CD4-positive, alpha-beta T cell treated with Interleukin-6 at 100 ng/mL for 8 hours (primary cell): ENCODE data around the gene RUNX2.

Source experiments
- DNase-seq: peaks from one replicate; pipeline ENCODE4 v3.0.0-alpha.2; 2020; ENCODE audit warnings: mixed read lengths, low spot score

Gene RUNX2

GRCh38 chr6:45624228-45624627 is 296.1 kb downstream of the RUNX2 start:
- DNase-seq, result no peak

- no peak for DNase-seq
Observed at GRCh38 chr6:45625191-45625664, 297.1 kb downstream of the RUNX2 start.

GRCh38 chr6:45626087-45626891 is 298.2 kb downstream of the RUNX2 start:
- no peak for DNase-seq

- DNase-seq, result no peak
Observed at GRCh38 chr6:45630314-45630713, 302.2 kb downstream of the RUNX2 start.

GRCh38 chr6:45630801-45631200 is 302.7 kb downstream of the RUNX2 start:
- no peak for DNase-seq

GRCh38 chr6:45631396-45631795 is 303.3 kb downstream of the RUNX2 start:
- no peak for DNase-seq

- DNase-seq, result no peak
Observed at GRCh38 chr6:45633272-45633908, 305.3 kb downstream of the RUNX2 start.

GRCh38 chr6:45634231-45634630 is 306.1 kb downstream of the RUNX2 start:
- DNase-seq, result no peak

GRCh38 chr6:45635284-45635867 is 307.2 kb downstream of the RUNX2 start:
- DNase-seq, result no peak

GRCh38 chr6:45637056-45637455 is 308.9 kb downstream of the RUNX2 start:
- no peak for DNase-seq

GRCh38 chr6:45637611-45638257 is 309.6 kb downstream of the RUNX2 start:
- no peak for DNase-seq

GRCh38 chr6:45640081-45640491 is 312.0 kb downstream of the RUNX2 start:
- DNase-seq, result no peak

GRCh38 chr6:45640811-45641210 is 312.7 kb downstream of the RUNX2 start:
- DNase-seq, result no peak

GRCh38 chr6:45642331-45643125 is 314.4 kb downstream of the RUNX2 start:
- no peak for DNase-seq

- DNase-seq, result no peak
Observed at GRCh38 chr6:45643126-45643525, 315.0 kb downstream of the RUNX2 start.

GRCh38 chr6:45644720-45645119 is 316.6 kb downstream of the RUNX2 start:
- no peak for DNase-seq

GRCh38 chr6:45645302-45645701 is 317.2 kb downstream of the RUNX2 start:
- DNase-seq, result no peak

GRCh38 chr6:45647341-45648261 is 319.5 kb downstream of the RUNX2 start:
- DNase-seq, result no peak

- no peak for DNase-seq
Observed at GRCh38 chr6:45648262-45648620, 320.1 kb downstream of the RUNX2 start.

- DNase-seq, result no peak
Observed at GRCh38 chr6:45650524-45651135, 322.5 kb downstream of the RUNX2 start.
